WTC11 (cell line): Measurements from ENCODE around the gene SLC7A6. TPM values are rescaled to one million over a fixed set of nuclear protein-coding genes. Genes with fewer than 3 reads are reported as not detected.

ENCODE experiments used
- EMX1 ChIP-seq: fragments of 250-450 bp; sonication (Bioruptor Pico); IDR thresholded peaks from 2 replicates; pipeline ENCODE4 v1.8.0; 2021; ENCODE audit warnings: mild to moderate bottlenecking
- ESRRA ChIP-seq: sonication (generic); formaldehyde crosslinking; IDR thresholded peaks from 2 replicates; pipeline ENCODE4 v1.8.1; 2022; ENCODE audit warnings: mild to moderate bottlenecking, missing genetic modification reagents, borderline replicate concordance
- FOXK1 ChIP-seq: sonication (generic); formaldehyde crosslinking; IDR thresholded peaks from 2 replicates; pipeline ENCODE4 v1.8.0; 2022; ENCODE audit warnings: mild to moderate bottlenecking, moderate library complexity, missing genetic modification reagents
- JUN ChIP-seq: sonication (generic); formaldehyde crosslinking; IDR thresholded peaks from 2 replicates; pipeline ENCODE4 v1.8.0; 2023; ENCODE audit warnings: mild to moderate bottlenecking, missing genetic modification reagents
- NFE2L1 ChIP-seq: sonication (generic); formaldehyde crosslinking; IDR thresholded peaks from 2 replicates; pipeline ENCODE4 v1.8.1; 2023; ENCODE audit warnings: missing genetic modification reagents
- RORB ChIP-seq: fragments of 250-450 bp; sonication (Bioruptor Pico); IDR thresholded peaks from 2 replicates; pipeline ENCODE4 v1.9.0; 2021; ENCODE audit warnings: mild to moderate bottlenecking
- SMAD3 ChIP-seq: sonication (generic); formaldehyde crosslinking; IDR thresholded peaks from 2 replicates; pipeline ENCODE4 v1.8.0; 2022; ENCODE audit warnings: missing genetic modification reagents, mild to moderate bottlenecking, borderline replicate concordance
- TEAD1 ChIP-seq: sonication (generic); formaldehyde crosslinking; IDR thresholded peaks from 2 replicates; pipeline ENCODE4 v1.8.0; 2022; ENCODE audit warnings: mild to moderate bottlenecking, missing genetic modification reagents
- ZNF416 ChIP-seq: fragments of 250-450 bp; sonication (Bioruptor Pico); IDR thresholded peaks from 2 replicates; pipeline ENCODE4 v1.9.0; 2021; ENCODE audit warnings: mild to moderate bottlenecking, inconsistent platforms
- total RNA-seq: library from RNA; stranded (reverse); gene quantifications from 3 replicates; pipeline ENCODE4 v1.2.3, GENCODE V29; 2021
- TF ChIP-seq, protein P1 (sequence below): sonication (generic); formaldehyde crosslinking; IDR thresholded peaks from 2 replicates; pipeline ENCODE4 v1.8.1; 2022; ENCODE audit warnings: low read depth, mild to moderate bottlenecking, moderate library complexity, missing genetic modification reagents, borderline replicate concordance
- TF ChIP-seq, protein P2 (sequence below): sonication (generic); formaldehyde crosslinking; conservative IDR thresholded peaks from 2 replicates; pipeline ENCODE4 v1.8.1; 2023; ENCODE audit warnings: mild to moderate bottlenecking, low read depth, missing genetic modification reagents, moderate library complexity
- TF ChIP-seq, protein P3 (sequence below): fragments of 250-450 bp; sonication (Bioruptor Pico); IDR thresholded peaks from 2 replicates; pipeline ENCODE4 v1.9.0; 2021; ENCODE audit warnings: mild to moderate bottlenecking
- TF ChIP-seq, protein P4 (sequence below): sonication (generic); formaldehyde crosslinking; IDR thresholded peaks from 2 replicates; pipeline ENCODE4 v1.8.0; 2022; ENCODE audit warnings: mild to moderate bottlenecking, missing genetic modification reagents
- TF ChIP-seq, protein P5 (sequence below): sonication (generic); formaldehyde crosslinking; IDR thresholded peaks from 2 replicates; pipeline ENCODE4 v1.8.0; 2022; ENCODE audit warnings: mild to moderate bottlenecking, missing genetic modification reagents
- TF ChIP-seq, protein P6 (sequence below): sonication (generic); formaldehyde crosslinking; IDR thresholded peaks from 2 replicates; pipeline ENCODE4 v1.8.1; 2023; ENCODE audit warnings: mild to moderate bottlenecking, missing genetic modification reagents
- TF ChIP-seq, protein P7 (sequence below): sonication (generic); formaldehyde crosslinking; IDR thresholded peaks from 2 replicates; pipeline ENCODE4 v1.8.1; 2023; ENCODE audit warnings: mild to moderate bottlenecking, missing genetic modification reagents, moderate library complexity
- TF ChIP-seq, protein P8 (sequence below): fragments of 200-600 bp; IDR thresholded peaks from 2 replicates; pipeline ENCODE4 v1.8.0; 2022; ENCODE audit warnings: antibody characterized with exemption
- TF ChIP-seq, protein P9 (sequence below): sonication (generic); formaldehyde crosslinking; IDR thresholded peaks from 2 replicates; pipeline ENCODE4 v1.8.0; 2023; ENCODE audit warnings: missing genetic modification reagents, mild to moderate bottlenecking, borderline replicate concordance

SLC7A6 gene
- total RNA-seq, 1 experiment from 2014 or later = 27.4 TPM

DNA sequence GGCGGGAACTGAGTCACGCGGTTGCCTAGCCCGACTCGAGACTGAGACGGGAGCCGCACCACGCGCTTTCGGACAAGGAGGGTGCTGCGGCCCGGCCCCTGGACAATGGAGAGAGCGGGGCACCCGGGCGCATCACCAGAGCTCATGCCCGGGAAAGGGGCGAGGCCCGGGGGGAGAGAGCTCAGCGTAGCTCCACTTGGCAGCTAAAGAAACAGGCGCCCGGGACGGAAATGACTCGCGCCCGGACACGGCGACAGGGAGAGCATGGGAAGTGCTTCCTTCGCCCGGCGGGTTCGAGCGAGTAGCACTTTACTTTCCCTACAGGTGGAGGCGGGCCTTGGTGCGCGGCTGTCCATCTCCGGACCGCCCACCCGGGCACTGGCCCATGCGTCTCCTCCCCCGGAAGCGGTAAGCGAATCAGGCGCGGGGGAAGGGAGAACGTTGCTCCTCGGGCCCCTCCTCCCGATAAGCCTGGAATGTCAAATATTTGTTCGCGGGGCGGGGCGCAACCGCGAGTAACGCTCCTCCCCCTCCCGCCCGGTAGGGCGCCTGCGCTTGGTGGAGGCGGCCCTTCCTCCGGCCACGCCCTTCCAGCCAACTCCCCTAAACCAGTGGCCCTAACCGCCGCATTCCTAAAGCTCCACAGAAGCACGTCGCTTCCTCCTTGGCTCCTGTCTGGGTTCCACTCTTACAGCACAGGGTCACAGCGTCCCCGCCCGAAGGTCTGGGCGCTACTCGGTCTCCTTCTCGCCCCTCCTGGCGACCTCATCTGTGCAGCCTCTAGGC, 26.9 kb upstream of the SLC7A6 start (continued):
- TF ChIP-seq, protein P1, sequence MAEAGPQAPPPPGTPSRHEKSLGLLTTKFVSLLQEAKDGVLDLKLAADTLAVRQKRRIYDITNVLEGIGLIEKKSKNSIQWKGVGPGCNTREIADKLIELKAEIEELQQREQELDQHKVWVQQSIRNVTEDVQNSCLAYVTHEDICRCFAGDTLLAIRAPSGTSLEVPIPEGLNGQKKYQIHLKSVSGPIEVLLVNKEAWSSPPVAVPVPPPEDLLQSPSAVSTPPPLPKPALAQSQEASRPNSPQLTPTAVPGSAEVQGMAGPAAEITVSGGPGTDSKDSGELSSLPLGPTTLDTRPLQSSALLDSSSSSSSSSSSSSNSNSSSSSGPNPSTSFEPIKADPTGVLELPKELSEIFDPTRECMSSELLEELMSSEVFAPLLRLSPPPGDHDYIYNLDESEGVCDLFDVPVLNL (CRISPR knock-in tag) = no peak
- TF ChIP-seq, protein P2, sequence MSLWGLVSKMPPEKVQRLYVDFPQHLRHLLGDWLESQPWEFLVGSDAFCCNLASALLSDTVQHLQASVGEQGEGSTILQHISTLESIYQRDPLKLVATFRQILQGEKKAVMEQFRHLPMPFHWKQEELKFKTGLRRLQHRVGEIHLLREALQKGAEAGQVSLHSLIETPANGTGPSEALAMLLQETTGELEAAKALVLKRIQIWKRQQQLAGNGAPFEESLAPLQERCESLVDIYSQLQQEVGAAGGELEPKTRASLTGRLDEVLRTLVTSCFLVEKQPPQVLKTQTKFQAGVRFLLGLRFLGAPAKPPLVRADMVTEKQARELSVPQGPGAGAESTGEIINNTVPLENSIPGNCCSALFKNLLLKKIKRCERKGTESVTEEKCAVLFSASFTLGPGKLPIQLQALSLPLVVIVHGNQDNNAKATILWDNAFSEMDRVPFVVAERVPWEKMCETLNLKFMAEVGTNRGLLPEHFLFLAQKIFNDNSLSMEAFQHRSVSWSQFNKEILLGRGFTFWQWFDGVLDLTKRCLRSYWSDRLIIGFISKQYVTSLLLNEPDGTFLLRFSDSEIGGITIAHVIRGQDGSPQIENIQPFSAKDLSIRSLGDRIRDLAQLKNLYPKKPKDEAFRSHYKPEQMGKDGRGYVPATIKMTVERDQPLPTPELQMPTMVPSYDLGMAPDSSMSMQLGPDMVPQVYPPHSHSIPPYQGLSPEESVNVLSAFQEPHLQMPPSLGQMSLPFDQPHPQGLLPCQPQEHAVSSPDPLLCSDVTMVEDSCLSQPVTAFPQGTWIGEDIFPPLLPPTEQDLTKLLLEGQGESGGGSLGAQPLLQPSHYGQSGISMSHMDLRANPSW (CRISPR knock-in tag) = no peak
- TF ChIP-seq, protein P3, sequence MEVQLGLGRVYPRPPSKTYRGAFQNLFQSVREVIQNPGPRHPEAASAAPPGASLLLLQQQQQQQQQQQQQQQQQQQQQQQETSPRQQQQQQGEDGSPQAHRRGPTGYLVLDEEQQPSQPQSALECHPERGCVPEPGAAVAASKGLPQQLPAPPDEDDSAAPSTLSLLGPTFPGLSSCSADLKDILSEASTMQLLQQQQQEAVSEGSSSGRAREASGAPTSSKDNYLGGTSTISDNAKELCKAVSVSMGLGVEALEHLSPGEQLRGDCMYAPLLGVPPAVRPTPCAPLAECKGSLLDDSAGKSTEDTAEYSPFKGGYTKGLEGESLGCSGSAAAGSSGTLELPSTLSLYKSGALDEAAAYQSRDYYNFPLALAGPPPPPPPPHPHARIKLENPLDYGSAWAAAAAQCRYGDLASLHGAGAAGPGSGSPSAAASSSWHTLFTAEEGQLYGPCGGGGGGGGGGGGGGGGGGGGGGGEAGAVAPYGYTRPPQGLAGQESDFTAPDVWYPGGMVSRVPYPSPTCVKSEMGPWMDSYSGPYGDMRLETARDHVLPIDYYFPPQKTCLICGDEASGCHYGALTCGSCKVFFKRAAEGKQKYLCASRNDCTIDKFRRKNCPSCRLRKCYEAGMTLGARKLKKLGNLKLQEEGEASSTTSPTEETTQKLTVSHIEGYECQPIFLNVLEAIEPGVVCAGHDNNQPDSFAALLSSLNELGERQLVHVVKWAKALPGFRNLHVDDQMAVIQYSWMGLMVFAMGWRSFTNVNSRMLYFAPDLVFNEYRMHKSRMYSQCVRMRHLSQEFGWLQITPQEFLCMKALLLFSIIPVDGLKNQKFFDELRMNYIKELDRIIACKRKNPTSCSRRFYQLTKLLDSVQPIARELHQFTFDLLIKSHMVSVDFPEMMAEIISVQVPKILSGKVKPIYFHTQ (CRISPR knock-in tag) = no peak; the same call in 1 of the 2 replicates
- TF ChIP-seq, protein P4, sequence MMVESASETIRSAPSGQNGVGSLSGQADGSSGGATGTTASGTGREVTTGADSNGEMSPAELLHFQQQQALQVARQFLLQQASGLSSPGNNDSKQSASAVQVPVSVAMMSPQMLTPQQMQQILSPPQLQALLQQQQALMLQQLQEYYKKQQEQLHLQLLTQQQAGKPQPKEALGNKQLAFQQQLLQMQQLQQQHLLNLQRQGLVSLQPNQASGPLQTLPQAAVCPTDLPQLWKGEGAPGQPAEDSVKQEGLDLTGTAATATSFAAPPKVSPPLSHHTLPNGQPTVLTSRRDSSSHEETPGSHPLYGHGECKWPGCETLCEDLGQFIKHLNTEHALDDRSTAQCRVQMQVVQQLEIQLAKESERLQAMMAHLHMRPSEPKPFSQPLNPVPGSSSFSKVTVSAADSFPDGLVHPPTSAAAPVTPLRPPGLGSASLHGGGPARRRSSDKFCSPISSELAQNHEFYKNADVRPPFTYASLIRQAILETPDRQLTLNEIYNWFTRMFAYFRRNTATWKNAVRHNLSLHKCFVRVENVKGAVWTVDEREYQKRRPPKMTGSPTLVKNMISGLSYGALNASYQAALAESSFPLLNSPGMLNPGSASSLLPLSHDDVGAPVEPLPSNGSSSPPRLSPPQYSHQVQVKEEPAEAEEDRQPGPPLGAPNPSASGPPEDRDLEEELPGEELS (CRISPR knock-in tag) = no peak
- TF ChIP-seq, protein P5, sequence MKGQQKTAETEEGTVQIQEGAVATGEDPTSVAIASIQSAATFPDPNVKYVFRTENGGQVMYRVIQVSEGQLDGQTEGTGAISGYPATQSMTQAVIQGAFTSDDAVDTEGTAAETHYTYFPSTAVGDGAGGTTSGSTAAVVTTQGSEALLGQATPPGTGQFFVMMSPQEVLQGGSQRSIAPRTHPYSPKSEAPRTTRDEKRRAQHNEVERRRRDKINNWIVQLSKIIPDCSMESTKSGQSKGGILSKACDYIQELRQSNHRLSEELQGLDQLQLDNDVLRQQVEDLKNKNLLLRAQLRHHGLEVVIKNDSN (CRISPR knock-in tag) = no peak
- TF ChIP-seq, protein P6, sequence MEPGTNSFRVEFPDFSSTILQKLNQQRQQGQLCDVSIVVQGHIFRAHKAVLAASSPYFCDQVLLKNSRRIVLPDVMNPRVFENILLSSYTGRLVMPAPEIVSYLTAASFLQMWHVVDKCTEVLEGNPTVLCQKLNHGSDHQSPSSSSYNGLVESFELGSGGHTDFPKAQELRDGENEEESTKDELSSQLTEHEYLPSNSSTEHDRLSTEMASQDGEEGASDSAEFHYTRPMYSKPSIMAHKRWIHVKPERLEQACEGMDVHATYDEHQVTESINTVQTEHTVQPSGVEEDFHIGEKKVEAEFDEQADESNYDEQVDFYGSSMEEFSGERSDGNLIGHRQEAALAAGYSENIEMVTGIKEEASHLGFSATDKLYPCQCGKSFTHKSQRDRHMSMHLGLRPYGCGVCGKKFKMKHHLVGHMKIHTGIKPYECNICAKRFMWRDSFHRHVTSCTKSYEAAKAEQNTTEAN (CRISPR knock-in tag) = no peak
- TF ChIP-seq ZNF416 (CRISPR knock-in tag) = peak; percentile 54; the same call in 1 of the 2 replicates
- TF ChIP-seq, protein P7, sequence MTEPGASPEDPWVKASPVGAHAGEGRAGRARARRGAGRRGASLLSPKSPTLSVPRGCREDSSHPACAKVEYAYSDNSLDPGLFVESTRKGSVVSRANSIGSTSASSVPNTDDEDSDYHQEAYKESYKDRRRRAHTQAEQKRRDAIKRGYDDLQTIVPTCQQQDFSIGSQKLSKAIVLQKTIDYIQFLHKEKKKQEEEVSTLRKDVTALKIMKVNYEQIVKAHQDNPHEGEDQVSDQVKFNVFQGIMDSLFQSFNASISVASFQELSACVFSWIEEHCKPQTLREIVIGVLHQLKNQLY (CRISPR knock-in tag) = no peak
- TF ChIP-seq, protein P8, sequence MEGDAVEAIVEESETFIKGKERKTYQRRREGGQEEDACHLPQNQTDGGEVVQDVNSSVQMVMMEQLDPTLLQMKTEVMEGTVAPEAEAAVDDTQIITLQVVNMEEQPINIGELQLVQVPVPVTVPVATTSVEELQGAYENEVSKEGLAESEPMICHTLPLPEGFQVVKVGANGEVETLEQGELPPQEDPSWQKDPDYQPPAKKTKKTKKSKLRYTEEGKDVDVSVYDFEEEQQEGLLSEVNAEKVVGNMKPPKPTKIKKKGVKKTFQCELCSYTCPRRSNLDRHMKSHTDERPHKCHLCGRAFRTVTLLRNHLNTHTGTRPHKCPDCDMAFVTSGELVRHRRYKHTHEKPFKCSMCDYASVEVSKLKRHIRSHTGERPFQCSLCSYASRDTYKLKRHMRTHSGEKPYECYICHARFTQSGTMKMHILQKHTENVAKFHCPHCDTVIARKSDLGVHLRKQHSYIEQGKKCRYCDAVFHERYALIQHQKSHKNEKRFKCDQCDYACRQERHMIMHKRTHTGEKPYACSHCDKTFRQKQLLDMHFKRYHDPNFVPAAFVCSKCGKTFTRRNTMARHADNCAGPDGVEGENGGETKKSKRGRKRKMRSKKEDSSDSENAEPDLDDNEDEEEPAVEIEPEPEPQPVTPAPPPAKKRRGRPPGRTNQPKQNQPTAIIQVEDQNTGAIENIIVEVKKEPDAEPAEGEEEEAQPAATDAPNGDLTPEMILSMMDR = no peak
- 0 out of 2 replicates have a peak, but pooled peaks have one; percentile 45 for TF ChIP-seq ESRRA
- no peak for TF ChIP-seq JUN (CRISPR knock-in tag)
- 0 out of 2 replicates have a peak, but pooled peaks have one; percentile 74 for TF ChIP-seq FOXK1 (CRISPR knock-in tag)
- TF ChIP-seq EMX1 = no peak
- TF ChIP-seq RORB (CRISPR knock-in tag) = no peak
- TF ChIP-seq, protein P9, sequence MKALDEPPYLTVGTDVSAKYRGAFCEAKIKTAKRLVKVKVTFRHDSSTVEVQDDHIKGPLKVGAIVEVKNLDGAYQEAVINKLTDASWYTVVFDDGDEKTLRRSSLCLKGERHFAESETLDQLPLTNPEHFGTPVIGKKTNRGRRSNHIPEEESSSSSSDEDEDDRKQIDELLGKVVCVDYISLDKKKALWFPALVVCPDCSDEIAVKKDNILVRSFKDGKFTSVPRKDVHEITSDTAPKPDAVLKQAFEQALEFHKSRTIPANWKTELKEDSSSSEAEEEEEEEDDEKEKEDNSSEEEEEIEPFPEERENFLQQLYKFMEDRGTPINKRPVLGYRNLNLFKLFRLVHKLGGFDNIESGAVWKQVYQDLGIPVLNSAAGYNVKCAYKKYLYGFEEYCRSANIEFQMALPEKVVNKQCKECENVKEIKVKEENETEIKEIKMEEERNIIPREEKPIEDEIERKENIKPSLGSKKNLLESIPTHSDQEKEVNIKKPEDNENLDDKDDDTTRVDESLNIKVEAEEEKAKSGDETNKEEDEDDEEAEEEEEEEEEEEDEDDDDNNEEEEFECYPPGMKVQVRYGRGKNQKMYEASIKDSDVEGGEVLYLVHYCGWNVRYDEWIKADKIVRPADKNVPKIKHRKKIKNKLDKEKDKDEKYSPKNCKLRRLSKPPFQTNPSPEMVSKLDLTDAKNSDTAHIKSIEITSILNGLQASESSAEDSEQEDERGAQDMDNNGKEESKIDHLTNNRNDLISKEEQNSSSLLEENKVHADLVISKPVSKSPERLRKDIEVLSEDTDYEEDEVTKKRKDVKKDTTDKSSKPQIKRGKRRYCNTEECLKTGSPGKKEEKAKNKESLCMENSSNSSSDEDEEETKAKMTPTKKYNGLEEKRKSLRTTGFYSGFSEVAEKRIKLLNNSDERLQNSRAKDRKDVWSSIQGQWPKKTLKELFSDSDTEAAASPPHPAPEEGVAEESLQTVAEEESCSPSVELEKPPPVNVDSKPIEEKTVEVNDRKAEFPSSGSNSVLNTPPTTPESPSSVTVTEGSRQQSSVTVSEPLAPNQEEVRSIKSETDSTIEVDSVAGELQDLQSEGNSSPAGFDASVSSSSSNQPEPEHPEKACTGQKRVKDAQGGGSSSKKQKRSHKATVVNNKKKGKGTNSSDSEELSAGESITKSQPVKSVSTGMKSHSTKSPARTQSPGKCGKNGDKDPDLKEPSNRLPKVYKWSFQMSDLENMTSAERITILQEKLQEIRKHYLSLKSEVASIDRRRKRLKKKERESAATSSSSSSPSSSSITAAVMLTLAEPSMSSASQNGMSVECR = no peak
- peak; percentile 99 for TF ChIP-seq TEAD1
- no peak for TF ChIP-seq SMAD3 (CRISPR knock-in tag)
- no peak for TF ChIP-seq NFE2L1 (CRISPR knock-in tag)
